ENCODE data around the gene GRIA4.

The GRIA4 gene

GRCh38 chr11:105732611-105733010 is 122.7 kb downstream of the GRIA4 start:
- H3K9me3 ChIP-seq (ENCODE audit: insufficient read depth, low read depth, low read length) = no peaks in the 10 kb centered on the region
- H3K27ac ChIP-seq (ENCODE audit: low read length) = no peak overlapping the region
- no peak overlapping the region for H3K4me3 ChIP-seq (ENCODE audit: low read length)
- no peak overlapping the region for H3K9ac ChIP-seq (ENCODE audit: low read depth, low read length)
- no peaks in the 10 kb centered on the region for H3K36me3 ChIP-seq (ENCODE audit: insufficient read depth, low read depth, low read length)
- no peaks in the 10 kb centered on the region for H3K4me1 ChIP-seq (ENCODE audit: insufficient read depth, low read length)
- H3K27me3 ChIP-seq (ENCODE audit: insufficient read depth, low read length) = no peaks in the 10 kb centered on the region

- Histone ChIP-seq H3K9me3 (ENCODE audit: insufficient read depth, low read depth, low read length) (no peaks in the 10 kb centered on the region), H3K4me3 (ENCODE audit: low read length) (no peak overlapping the region), H3K36me3 (ENCODE audit: insufficient read depth, low read depth, low read length) (no peaks in the 10 kb centered on the region), H3K9ac (ENCODE audit: low read depth, low read length) (no peak overlapping the region), H3K27ac (ENCODE audit: low read length) (no peak overlapping the region), H3K4me1 (ENCODE audit: insufficient read depth, low read length) (no peaks in the 10 kb centered on the region), H3K27me3 (ENCODE audit: insufficient read depth, low read length) (no peaks in the 10 kb centered on the region)
These were observed 124.6 kb downstream of the GRIA4 start for GRCh38 chr11:105734426-105734825.

- Histone ChIP-seq H3K9ac (ENCODE audit: low read depth, low read length) (no peak overlapping the region), H3K4me3 (ENCODE audit: low read length) (no peak overlapping the region), H3K27ac (ENCODE audit: low read length) (no peak overlapping the region), H3K36me3 (ENCODE audit: insufficient read depth, low read depth, low read length) (no peaks in the 10 kb centered on the region), H3K9me3 (ENCODE audit: insufficient read depth, low read depth, low read length) (no peaks in the 10 kb centered on the region), H3K27me3 (ENCODE audit: insufficient read depth, low read length) (no peaks in the 10 kb centered on the region), H3K4me1 (ENCODE audit: insufficient read depth, low read length) (0 out of 2 replicates have a peak, but pooled peaks cover 4% of the 10 kb centered on the region)
These were observed 128.4 kb downstream of the GRIA4 start for GRCh38 chr11:105738251-105738650.

GRCh38 chr11:105738986-105739795 is 129.3 kb downstream of the GRIA4 start:
- Histone ChIP-seq H3K27ac (ENCODE audit: low read length) (no peak overlapping the region), H3K9ac (ENCODE audit: low read depth, low read length) (no peak overlapping the region), H3K9me3 (ENCODE audit: insufficient read depth, low read depth, low read length) (no peaks in the 10 kb centered on the region), H3K4me3 (ENCODE audit: low read length) (no peak overlapping the region), H3K4me1 (ENCODE audit: insufficient read depth, low read length) (0 out of 2 replicates have a peak, but pooled peaks cover 4% of the 10 kb centered on the region), H3K36me3 (ENCODE audit: insufficient read depth, low read depth, low read length) (no peaks in the 10 kb centered on the region), H3K27me3 (ENCODE audit: insufficient read depth, low read length) (no peaks in the 10 kb centered on the region)

- H3K27ac ChIP-seq (ENCODE audit: low read length) = no peak overlapping the region
- H3K27me3 ChIP-seq (ENCODE audit: insufficient read depth, low read length) = no peaks in the 10 kb centered on the region
- no peaks in the 10 kb centered on the region for H3K9me3 ChIP-seq (ENCODE audit: insufficient read depth, low read depth, low read length)
- no peak overlapping the region for H3K4me3 ChIP-seq (ENCODE audit: low read length)
- no peaks in the 10 kb centered on the region for H3K36me3 ChIP-seq (ENCODE audit: insufficient read depth, low read depth, low read length)
- no peak overlapping the region for H3K9ac ChIP-seq (ENCODE audit: low read depth, low read length)
- 0 out of 2 replicates have a peak, but pooled peaks cover 4% of the 10 kb centered on the region for H3K4me1 ChIP-seq (ENCODE audit: insufficient read depth, low read length)
These were observed 130.5 kb downstream of the GRIA4 start for GRCh38 chr11:105740164-105740903.

GRCh38 chr11:105741488-105742020 is 131.7 kb downstream of the GRIA4 start:
- no peak overlapping the region for H3K27ac ChIP-seq (ENCODE audit: low read length)

GRCh38 chr11:105754260-105754659 is 144.4 kb downstream of the GRIA4 start:
- Histone ChIP-seq H3K4me3 (ENCODE audit: low read length) (no peak overlapping the region), H3K9me3 (ENCODE audit: insufficient read depth, low read depth, low read length) (no peaks in the 10 kb centered on the region), H3K36me3 (ENCODE audit: insufficient read depth, low read depth, low read length) (no peaks in the 10 kb centered on the region), H3K27ac (ENCODE audit: low read length) (no peak overlapping the region), H3K9ac (ENCODE audit: low read depth, low read length) (no peak overlapping the region), H3K27me3 (ENCODE audit: insufficient read depth, low read length) (no peaks in the 10 kb centered on the region), H3K4me1 (ENCODE audit: insufficient read depth, low read length) (peaks cover 7% of the 10 kb centered on the region; the same call in 1 of the 2 replicates)

More at GRCh38 chr11:105741488-105742020, 131.7 kb downstream of the GRIA4 start:
- H3K36me3 ChIP-seq (ENCODE audit: insufficient read depth, low read depth, low read length) = no peaks in the 10 kb centered on the region
- no peaks in the 10 kb centered on the region for H3K9me3 ChIP-seq (ENCODE audit: insufficient read depth, low read depth, low read length)
- no peak overlapping the region for H3K4me3 ChIP-seq (ENCODE audit: low read length)
- H3K4me1 ChIP-seq (ENCODE audit: insufficient read depth, low read length) = 0 out of 2 replicates have a peak, but pooled peaks cover 4% of the 10 kb centered on the region
- H3K27me3 ChIP-seq (ENCODE audit: insufficient read depth, low read length) = no peaks in the 10 kb centered on the region
- H3K9ac ChIP-seq (ENCODE audit: low read depth, low read length) = no peak overlapping the region

GRCh38 chr11:105754716-105755115 is 144.8 kb downstream of the GRIA4 start:
- Histone ChIP-seq H3K27ac (ENCODE audit: low read length) (no peak overlapping the region), H3K27me3 (ENCODE audit: insufficient read depth, low read length) (no peaks in the 10 kb centered on the region), H3K4me1 (ENCODE audit: insufficient read depth, low read length) (peaks cover 7% of the 10 kb centered on the region; the same call in 1 of the 2 replicates), H3K36me3 (ENCODE audit: insufficient read depth, low read depth, low read length) (no peaks in the 10 kb centered on the region), H3K4me3 (ENCODE audit: low read length) (no peak overlapping the region), H3K9ac (ENCODE audit: low read depth, low read length) (no peak overlapping the region), H3K9me3 (ENCODE audit: insufficient read depth, low read depth, low read length) (no peaks in the 10 kb centered on the region)

GRCh38 chr11:105757107-105757506 is 147.2 kb downstream of the GRIA4 start:
- Histone ChIP-seq H3K27ac (ENCODE audit: low read length) (no peak overlapping the region), H3K9ac (ENCODE audit: low read depth, low read length) (no peak overlapping the region), H3K27me3 (ENCODE audit: insufficient read depth, low read length) (no peaks in the 10 kb centered on the region), H3K36me3 (ENCODE audit: insufficient read depth, low read depth, low read length) (no peaks in the 10 kb centered on the region), H3K4me1 (ENCODE audit: insufficient read depth, low read length) (peaks cover 7% of the 10 kb centered on the region; the same call in 1 of the 2 replicates), H3K4me3 (ENCODE audit: low read length) (peak overlapping the region; percentile 16; the same call in 1 of the 2 replicates), H3K9me3 (ENCODE audit: insufficient read depth, low read depth, low read length) (no peaks in the 10 kb centered on the region)

- H3K9me3 ChIP-seq (ENCODE audit: insufficient read depth, low read depth, low read length) = no peaks in the 10 kb centered on the region
- no peaks in the 10 kb centered on the region for H3K36me3 ChIP-seq (ENCODE audit: insufficient read depth, low read depth, low read length)
- no peak overlapping the region for H3K9ac ChIP-seq (ENCODE audit: low read depth, low read length)
- H3K4me1 ChIP-seq (ENCODE audit: insufficient read depth, low read length) = 0 out of 2 replicates have a peak, but pooled peaks cover 5% of the 10 kb centered on the region
- H3K4me3 ChIP-seq (ENCODE audit: low read length) = no peak overlapping the region
- no peak overlapping the region for H3K27ac ChIP-seq (ENCODE audit: low read length)
- no peaks in the 10 kb centered on the region for H3K27me3 ChIP-seq (ENCODE audit: insufficient read depth, low read length)
These were observed 153.7 kb downstream of the GRIA4 start for GRCh38 chr11:105763594-105763993.

- Histone ChIP-seq H3K4me3 (ENCODE audit: low read length) (no peak overlapping the region), H3K27ac (ENCODE audit: low read length) (no peak overlapping the region), H3K36me3 (ENCODE audit: insufficient read depth, low read depth, low read length) (no peaks in the 10 kb centered on the region), H3K9me3 (ENCODE audit: insufficient read depth, low read depth, low read length) (no peaks in the 10 kb centered on the region), H3K27me3 (ENCODE audit: insufficient read depth, low read length) (no peaks in the 10 kb centered on the region), H3K9ac (ENCODE audit: low read depth, low read length) (no peak overlapping the region), H3K4me1 (ENCODE audit: insufficient read depth, low read length) (0 out of 2 replicates have a peak, but pooled peaks cover 5% of the 10 kb centered on the region)
These were observed 158.1 kb downstream of the GRIA4 start for GRCh38 chr11:105767931-105768330.

Data from iPS-20b (cell line).